Measurements from ENCODE around the gene ARHGEF2.
"Not testable (repeated sequence)": the region's sequence is repeated elsewhere in the genome, so short reads cannot be mapped to it uniquely, and the experiment has no call there.

The ARHGEF2 gene

GRCh38 chr1:155940993-155941844 is 37.1 kb downstream of the ARHGEF2 start, which contains the start of gene RXFP4:
RXFP4 (plus strand) TSS chr1:155941638; CDS start chr1:155941710, 72 bp downstream.
- DNase-seq: no peak

GRCh38 chr1:155940482-155940992 is 37.8 kb downstream of the ARHGEF2 start:
- peak; percentile 60 for DNase-seq

DNA sequence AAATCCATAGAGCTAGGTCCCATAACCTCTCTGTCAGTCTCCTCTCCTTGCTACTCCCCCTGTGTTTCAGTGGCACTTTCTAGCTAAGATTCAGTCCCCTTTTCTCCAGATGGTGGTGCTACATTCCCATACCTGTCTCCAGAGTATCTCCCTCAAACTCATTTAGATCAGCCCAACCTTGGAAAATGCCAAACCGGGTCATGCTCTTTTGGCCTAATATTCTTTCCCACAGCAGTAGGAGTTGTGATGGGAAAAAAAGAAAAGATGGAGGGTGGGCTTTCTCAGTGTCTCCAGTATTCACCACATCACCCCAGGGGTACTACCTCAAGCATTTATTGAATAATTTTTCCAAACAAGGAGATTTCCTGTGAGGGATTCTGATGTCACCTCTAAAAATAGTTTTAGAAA is 40.1 kb downstream of the ARHGEF2 start:
- DNase-seq: peak; percentile 72

DNA sequence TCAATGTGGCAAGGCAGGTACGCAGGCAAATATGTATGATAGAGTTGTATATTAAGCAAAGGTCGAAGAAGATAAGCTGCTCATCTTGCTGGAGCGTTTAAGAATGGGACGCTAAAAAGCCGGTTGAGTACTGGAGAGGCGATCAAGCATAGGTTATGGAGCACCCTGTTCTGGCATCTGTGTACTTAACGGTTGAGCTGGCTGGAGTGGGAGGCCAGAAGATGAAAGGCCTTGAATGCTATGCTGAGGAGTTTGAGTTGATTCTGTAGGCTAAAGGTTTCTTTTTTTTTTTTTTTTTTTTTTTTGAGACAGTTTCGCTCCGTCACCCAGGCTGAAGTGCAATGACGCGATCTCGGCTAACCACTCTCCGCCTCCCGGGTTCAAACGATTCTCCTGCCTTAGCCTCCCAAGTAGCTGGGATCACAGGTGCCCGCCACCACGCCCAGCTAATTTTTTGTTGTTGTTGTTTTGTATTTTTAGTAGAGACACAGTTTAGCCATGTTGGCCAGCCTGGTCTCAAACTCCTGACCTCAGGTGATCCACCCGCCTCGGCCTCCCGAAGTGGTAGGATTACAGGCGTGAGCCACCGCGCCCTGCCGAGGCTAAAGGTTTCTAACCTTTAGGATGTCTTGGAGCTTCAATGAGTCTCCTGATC is 43.3 kb downstream of the ARHGEF2 start:
- peak; percentile 81 for DNase-seq

DNA sequence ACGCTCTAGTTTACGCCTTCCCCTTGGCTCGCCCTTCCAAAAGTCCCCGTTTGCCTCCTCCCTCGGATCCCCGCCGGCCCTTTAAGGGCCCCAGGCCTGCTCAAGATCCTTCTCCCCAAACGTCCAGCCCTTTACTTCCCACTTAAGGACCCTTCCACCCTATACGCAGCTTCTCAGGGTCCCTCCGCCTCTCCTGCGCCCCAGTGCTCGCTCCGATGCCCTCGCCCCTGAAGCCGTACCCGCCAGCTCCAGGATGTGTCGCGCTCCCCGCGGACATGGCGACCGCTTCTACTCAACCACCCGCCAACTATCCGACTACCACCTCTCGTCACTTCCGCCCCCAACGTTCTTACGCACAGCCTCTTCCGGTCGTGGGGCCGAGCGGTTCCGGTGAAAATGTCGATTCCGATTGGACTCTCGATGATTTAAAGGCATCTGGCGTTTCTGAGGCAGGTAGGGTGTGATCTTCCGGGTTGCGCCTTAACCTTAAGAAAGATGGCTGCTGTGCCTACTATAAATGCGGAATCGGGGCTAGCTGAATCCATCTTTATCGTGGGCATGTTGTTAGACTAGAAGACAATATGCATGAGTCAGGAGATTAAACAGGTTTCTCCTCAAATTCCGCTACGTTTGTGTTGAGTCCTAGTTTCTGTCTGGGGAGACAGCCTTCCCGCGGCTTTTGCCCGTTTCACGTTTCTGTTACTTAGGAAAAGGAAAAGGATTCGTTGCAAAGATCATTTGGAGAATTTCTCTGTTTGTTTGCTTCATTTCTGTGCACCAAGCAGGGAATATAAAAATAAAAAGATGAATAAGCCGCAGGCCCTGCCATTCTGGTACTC is 44.0 kb downstream of the ARHGEF2 start, which contains the start of gene KHDC4:
KHDC4 (minus strand) TSS at position 317 of the 839 bp plus-strand sequence; CDS start at position 277, 40 bp downstream.
- peak; percentile 99 for DNase-seq

DNA sequence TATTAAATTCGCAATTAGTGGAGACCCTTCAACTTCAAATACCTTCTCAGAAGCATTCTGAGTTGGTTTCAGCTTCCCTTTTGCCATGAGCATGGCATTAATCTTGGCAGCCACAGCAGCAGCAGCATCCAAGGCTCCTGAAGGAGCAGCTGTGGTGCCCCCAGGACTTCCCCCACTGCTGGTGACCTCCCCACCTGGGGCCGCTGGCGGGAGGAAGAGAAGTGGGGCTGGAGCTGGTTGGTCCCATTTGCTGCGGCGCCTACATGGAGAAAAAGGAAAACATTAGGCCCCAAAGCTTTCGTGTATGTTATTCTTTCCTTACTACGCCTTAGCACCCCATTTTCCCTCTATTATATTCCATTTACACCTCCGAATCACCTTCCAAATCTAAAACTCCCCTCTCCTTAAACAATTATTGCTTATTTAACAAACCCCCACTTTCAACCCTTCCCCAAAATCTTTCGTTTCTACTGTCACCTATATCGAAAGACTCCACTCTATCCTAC is 44.7 kb downstream of the ARHGEF2 start:
- DNase-seq: no peak

DNA sequence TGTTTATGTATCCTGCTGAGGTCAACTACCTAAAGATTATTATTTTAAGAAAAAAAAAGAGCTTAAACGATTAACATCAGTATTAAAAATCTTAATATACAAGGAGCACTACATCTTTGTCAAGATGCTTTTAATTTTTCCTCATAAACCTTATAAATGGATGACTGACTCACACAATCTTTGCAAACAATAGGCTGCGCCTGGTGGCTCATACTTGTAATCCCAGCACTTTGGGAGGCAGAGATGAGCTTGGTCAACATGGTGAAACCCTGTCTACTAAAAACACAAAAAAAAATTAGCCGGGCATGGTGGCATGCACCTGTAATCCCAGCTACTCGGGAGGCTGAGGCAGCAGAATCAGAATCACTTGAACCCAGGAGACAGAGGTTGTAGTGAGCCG is 45.9 kb downstream of the ARHGEF2 start:
- DNase-seq: no peak

GRCh38 chr1:155932081-155932480 is 46.3 kb downstream of the ARHGEF2 start:
- DNase-seq: no peak

DNA sequence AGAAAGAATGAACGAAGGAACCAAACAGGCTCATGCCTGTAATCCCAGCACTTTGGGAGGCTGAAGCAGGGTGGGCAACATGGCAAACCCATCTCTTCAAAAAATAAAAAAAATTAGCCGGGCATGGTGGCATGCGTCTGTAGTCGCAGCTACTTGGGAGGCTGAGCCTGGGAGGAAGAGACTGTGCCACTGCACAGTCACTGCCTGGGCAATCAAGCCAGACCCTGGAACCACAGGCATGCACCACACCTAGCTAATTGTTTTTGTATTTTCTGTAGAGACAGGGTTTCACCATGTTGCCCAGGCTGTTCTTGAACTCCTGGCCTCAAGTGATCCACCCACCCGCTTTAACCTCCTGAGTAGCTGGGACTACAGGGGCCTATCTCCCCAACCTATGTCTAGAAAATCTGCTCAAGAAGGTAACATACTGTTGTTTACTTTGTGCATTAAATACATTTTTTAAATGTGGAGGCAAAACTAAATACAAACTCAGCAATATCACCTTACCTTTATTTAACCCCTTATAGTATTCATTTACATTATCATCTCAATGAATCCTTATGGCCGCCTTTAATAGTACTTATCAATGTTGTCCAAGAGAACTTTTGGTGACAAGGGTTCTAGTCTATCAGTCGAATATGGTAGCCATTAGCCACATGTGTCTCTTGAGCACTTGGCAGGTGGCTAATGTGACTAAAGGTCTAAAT is 46.9 kb downstream of the ARHGEF2 start:
- peak; percentile 54 for DNase-seq

DNA sequence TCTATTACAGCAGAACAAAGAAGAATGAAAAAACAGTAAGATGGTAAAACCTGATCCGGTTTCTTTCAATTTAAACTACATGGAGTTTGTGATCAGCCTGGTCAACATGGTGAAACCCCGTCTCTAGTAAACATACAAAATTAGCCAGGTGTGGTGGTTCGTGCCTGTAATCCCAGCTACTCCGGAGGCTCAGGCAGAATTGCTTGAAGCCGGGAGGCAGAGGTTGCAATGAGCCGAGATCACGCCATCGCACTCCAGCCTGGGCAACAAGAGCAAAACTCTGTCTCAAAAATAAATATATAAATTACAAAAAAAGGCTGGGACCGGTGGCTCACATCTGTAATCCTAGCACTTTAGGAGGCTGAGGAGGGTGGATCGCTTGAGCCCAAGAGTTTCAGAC is 47.6 kb downstream of the ARHGEF2 start:
- DNase-seq: not testable (repeated sequence)

DNA sequence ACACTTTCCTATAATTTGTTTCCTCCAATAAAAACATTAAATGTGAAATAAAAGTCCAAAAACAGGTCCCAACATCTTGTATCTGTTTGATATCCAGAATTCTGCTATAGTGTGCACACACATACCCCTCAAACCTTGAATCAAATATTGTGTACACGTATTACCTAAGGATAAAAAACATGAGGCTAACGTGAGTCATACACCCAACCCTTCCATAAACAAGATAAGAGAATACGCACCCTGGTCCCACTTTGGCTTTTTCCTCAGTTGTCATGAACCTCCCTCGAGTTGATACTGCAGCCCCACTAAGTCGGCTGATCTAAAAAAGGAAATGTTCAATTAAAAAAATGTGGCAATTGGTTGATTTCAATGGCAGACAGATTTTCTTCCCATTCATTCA is 49.3 kb downstream of the ARHGEF2 start:
- no peak for DNase-seq

- no peak for DNase-seq
These were observed 52.8 kb downstream of the ARHGEF2 start for GRCh38 chr1:155925506-155925905.

DNA sequence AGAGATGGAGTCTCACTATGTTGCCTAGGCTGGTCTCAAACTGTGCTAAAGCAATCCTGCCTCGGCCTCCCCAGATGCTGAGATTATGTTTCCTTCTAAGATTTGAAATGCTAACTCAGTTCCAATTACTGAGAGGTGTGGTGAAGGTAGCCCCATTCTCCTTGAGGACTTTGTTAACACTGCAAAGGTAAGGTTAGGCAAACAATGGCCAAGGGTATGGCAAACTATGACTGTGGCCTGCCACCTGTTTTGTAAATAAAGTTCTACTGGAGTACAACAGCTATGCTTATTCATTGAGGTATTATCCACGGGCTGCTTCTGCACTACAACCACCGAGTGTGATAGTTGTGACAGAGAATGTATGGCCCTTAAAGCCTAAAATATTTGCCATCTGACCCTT is 57.6 kb downstream of the ARHGEF2 start:
- DNase-seq: no peak

DNA sequence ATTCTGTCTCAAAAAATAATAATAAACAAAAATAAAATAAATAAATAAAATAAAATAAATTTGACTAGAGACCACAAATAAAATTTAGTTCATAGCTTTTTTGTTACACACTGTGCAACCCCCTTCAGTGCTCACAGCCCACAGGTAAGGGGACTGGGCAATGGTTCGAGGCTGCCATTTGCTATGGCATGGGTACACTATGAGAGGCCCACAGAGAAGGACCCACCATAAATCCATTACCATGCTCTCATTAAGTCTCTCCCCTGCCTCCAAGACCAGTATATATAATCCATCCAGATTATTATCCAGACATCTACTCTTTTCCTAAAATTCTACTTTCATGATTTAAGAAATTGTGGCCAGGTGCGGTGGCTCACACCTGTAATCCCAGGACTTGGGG is 58.5 kb downstream of the ARHGEF2 start:
- DNase-seq: no peak

- DNase-seq: no peak
These were observed 59.7 kb downstream of the ARHGEF2 start for GRCh38 chr1:155918660-155919059.

DNA sequence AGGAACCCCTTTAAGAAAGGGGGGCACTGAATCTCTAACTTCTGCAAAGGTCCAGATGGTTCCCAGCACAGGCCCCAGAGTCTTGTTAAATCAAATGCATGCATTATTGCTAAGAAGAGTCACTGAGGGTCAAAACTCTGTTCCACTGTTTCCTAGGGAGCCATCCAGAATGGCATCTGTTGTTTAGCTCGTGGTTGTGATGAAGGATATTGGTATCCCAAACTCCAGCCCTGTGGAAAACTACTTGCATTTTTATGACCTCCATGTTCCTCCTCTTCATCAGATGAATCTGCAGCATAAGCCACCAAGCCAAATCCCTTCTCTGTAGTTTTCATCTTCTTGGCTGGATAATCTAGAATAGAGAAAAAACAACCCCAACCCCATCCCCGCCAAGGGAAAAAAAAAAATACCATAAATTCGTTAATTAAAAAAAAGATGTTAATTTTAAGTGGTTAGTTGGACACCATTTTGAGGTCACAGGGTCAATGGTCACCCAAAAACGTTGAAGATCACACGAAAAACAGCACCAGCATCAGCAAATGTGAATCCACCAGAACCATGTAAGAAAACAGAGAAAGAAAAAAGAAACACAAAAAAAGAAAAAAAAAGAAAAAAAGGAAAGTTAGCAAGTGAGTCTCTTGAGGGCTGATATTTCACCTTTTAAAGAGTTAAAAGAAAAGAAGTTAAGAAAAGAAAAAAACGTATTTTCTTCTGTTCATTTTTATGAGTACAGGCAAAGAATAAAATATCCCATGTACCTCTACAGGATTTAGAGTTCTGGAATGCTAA is 64.2 kb downstream of the ARHGEF2 start:
- no peak for DNase-seq

GRCh38 chr1:155912056-155912536 is 66.3 kb downstream of the ARHGEF2 start:
- DNase-seq: no peak

GRCh38 chr1:155911156-155912055 is 66.9 kb downstream of the ARHGEF2 start, which contains the start of gene RIT1:
RIT1 (minus strand) TSS chr1:155911349; CDS start chr1:155910761, 588 bp downstream.
- DNase-seq: peak; percentile 77

GRCh38 chr1:155910621-155911121 is 67.7 kb downstream of the ARHGEF2 start:
- peak; percentile 11 for DNase-seq

DNA sequence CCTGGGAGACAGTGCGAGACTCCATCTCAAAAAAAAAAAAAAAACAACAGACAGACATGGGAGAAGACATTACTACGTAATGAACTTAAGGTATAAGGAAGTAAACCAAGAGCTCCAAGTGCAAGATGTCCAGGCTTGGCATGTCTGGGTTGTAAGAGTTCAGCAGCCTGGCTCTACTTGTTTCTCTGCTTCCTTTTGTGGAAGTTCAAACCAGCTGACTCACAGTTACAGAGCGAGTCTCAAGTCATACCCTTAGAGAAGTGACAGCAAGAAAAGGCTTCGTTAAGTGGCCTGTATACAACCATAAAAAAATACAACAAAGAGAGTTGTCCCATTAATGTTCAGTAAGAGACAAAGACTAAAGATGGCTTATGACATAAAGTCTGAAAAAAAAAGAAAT is 68.5 kb downstream of the ARHGEF2 start:
- no peak for DNase-seq

Measured in kidney glomerular epithelial cell (primary cell).